Superior temporal gyrus (tissue), 1 donor: ENCODE measurements around the gene MOCS3.
A peak's percentile ranks its signal among the peaks of the same experiment; 100 is the strongest.
"Not testable (repeated sequence)": the region's sequence is repeated elsewhere in the genome, so short reads cannot be mapped to it uniquely, and the experiment has no call there.

Experiments used
- DNase-seq: peaks from one replicate; pipeline ENCODE4 v3.0.0-alpha.2; 2016; ENCODE audit errors: extremely low spot score

MOCS3 gene

GRCh38 chr20:50932016-50932485 is 26.6 kb upstream of the MOCS3 start:
- DNase-seq: peak; percentile 30

- no peak for DNase-seq
Measured at GRCh38 chr20:50932691-50933280, 25.8 kb upstream of the MOCS3 start.

GRCh38 chr20:50933589-50933988 is 25.0 kb upstream of the MOCS3 start:
- no peak for DNase-seq

DNA sequence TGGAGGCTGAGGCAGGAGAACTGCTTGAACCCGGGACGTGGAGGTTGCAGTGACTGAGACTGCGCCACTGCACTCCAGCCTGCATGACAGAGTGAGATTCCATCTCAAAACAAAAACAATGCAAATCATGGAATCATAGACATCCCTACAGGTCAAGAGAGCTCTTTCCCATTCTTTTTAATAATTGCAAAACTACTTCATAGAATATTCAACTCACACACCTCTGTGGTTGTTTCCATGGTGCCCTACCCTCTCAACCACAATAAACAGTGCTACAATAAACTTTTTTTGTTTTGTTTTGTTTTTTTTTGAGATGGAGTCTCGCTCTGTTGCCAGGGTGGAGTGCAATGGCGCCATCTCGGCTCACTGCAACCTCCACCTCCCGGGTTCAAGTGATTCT is 15.5 kb upstream of the MOCS3 start:
- no peak for DNase-seq

DNA sequence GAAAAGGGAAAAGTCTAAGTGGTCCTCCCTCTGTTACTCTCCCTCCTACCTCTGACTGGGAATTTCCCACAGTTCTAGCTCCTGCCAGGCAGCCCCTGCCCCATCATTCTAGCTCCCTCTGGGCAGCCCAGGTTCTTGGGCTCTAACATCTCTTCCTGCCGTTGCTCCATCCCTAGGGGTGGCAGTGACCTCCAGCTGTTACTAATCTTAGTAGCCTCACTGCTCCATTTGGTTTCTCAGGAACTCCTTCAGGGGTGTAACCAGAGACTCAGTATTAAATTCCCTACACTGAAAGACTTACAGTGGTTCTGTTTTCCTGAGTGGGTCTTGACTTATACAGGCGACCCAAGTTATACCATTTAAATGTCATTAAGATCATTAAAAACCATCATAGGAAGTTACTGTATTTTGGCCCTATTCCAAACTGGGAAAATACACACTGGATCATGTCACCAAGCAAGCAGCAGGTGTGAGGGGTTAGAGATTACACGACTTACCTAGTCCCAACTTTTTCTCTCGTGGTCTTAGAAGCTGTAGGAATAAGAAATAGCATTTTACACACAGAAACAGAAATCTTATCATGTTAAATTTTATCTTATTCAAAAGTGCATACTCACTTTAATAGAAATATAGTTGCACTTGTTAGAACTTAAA is 10.4 kb upstream of the MOCS3 start:
- no peak for DNase-seq

DNA sequence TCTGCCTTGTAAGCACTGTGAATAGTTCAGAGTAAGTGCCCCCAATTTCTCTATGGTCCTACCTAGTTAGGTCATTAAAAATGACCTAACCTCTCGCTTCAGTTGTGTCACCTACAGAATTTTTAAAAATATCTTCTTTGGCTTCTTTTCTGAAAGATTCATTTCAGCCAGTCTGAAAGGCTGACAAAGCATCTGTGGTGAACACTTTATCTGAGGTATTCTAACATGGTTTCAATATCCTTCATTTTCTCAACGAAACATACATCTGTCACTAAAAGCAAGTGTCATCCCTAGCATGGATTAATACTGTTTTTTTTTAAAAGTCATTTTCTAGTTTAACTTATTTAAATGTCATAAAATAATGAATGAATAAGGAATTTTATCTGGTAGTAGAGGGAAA is 5.4 kb upstream of the MOCS3 start:
- no peak for DNase-seq

GRCh38 chr20:50953821-50954220 is 4.8 kb upstream of the MOCS3 start:
- DNase-seq: no peak

DNA sequence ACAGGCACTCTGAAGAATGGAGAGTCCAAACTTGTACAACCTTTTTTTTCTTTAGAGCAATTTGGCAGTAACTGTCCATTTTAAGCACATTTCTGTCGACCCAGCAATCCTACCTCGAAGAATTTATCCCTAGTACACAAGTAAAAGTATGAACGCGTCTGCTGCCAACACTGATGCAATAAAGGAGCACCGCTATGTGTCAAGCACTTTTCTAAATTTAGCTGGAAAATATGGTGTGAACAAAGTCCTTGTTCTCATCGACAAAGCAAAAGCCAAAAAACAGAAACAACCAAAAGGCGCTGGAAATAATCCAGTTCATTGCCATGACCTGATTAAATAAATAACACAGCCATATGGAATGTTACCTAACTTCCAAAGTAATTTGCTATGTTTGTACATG is 1.3 kb upstream of the MOCS3 start:
- no peak for DNase-seq

DNA sequence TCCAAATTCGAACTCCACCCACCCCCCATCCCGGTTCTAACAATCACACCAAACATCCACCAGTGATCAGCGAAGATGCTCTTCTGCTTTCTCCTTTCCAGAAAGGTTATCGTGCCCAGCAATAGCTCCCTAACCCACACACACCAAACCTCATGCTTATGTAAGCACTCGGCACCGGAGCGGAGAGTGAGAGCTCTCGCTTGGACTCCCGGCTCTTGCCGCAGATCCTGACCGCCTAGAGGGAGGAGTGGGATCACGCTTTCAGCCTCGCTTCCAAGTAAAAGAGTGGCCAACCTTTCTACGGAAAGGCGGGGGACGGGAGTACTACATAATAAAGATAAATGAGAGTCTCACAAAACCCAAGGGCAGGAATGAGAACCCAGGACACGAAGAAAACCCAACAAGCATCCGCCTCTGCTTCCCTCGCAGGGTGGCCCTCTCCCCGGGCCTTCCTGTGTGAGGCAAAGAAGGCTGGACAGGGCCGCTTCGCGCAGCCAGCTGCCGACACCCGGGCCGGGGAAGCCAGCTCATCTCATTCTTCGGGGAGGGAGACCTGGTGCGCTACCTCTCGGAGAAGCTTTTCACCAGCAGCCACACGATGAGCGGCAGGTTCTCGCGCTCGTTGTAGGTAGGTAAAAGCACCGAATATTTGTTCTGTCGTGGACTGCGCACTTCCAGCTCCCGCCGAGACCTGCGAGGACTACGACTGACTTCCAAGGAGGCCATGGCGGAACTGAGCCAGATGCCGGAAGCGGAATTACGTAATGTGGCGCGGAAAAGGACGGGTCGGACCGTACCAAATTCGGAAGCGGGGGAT is 612 bp upstream of the MOCS3 start, which contains the start of gene DPM1:
DPM1 (minus strand) TSS at position 735 of the 817 bp plus-strand sequence; CDS start at position 726, 9 bp downstream.
- no peak for DNase-seq

- no peak for DNase-seq
Measured at GRCh38 chr20:50959543-50960126, 1.0 kb downstream of the MOCS3 start.

DNA sequence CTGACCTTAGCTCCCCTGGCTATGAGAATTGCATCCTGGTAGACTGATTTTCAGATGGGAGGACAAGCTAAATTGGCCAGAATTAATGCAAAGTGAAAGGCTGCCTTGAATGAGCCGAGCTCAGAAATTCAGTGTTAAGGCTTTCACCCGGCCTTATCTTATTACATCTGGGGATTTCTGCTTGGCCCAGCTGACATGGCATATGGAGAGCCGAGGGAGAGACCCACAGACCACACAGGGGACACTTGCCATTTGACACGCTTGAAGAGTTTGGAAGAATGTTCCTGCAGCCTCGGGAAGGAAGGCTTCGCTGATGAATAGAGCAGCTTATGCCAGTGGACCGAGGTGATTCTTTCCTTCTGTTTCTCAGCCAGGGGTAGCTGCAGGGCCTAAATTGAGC is 9.0 kb downstream of the MOCS3 start:
- DNase-seq: no peak

DNA sequence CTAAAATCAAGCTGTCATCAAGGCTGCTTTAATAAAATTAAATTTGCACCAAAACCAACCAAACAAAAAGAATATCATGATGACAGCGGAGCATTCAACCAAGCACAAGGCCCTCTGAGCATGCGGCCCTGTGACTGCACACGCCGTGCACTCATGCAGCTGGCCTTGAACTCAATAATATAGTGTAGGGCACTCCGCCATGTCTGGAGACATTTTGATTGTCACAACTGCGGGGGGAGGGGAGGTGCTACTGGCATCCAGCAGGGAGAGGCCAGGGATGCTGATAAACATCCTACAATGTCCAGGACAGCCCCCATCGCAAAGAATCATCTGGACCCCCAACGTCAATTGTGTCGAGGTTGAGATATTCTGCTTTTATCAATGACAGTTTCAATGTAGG is 9.7 kb downstream of the MOCS3 start:
- DNase-seq: no peak

- no peak for DNase-seq
Measured at GRCh38 chr20:50969435-50969834, 10.8 kb downstream of the MOCS3 start.

DNA sequence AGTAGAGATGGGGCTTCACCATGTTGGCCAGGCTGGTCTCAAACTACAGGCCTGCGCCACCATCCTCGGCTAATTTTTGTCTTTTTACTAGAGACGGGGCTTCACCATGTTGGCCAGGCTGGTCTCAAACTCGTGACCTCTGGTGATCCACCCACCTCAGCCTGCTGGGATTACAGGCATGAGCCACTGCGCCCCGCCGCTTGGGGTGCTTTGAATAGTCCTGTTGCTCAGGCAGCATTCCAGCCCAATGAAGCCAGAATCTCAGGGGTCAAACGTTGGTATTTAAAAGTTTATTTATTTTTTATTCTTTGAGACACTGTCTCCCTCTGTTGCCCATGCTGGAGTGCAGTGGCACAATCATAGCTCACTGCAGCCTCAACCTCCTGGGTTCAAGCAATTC is 11.3 kb downstream of the MOCS3 start:
- no peak for DNase-seq

DNA sequence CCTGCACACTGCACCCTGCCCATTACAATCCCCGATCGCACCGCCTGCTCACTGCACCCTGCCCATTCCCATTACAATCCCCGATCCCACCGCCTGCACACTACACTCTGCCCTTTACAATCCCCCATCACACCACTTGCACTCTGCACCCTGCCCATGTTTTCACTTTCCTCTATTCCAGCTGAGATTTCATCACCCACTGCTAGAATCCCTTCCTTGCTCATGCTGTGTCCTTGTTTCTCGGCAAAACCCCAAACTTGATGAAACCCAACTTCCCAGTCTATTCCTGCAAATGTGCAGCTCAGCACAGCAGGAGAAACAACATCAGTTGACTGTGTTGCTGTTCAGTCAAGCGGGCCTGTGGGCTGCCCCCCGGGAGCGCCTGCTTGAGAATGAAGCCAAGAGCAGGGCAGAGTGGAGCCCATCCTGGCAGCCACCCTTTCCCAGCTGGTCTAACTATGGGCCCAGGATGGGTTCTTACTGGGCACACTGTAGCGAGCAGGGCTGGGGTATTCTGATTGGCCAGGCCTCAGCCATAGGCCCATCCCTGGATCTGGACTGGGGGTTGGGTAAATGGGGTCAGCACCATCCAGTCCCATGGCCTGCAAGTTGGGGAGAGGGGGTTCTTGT is 17.2 kb downstream of the MOCS3 start:
- no peak for DNase-seq

DNA sequence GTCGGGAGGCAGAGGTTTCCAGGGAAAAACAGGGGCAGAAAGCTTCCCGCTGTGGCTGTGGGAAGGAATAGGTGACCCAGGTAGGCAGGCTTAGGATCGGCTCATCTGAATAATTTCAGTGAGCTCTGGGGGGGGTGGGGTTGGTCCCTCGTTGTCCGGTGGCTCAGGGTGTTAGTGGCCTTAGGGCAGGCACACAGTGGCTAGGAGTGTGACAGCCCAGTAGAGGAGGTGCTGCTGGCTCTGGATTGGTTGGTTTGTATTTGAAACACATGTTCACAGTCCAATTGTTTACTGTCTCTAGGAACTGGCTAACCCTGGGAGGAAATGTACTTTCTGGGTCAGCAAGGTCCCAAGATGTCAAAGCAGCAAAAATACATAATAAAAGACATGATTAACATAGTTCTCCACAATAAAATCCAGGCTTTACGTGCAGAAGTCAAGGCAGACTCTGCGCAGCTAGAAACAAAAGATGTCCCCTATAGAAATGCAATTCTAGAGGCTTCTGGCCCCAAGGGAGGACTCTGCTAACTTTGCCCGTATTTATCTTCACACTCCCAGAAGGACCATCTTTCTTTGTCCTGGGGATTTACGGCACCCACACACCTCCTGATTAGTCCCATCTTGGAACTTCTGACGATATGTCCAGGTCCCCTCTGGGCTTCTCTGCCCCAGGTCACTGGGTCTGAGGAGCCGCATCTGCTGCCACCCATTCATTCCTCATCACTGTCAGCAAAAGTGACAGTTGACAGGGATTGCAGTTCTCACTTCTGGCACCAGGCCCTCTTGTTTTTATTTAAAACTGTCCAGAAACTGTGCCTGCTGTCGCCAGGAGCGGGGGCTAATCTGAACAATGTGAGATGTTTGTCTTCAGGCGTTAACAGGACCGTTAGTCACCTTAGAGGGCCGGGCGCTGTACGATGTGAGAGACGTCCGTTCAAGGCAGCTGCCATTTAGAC is 18.7 kb downstream of the MOCS3 start:
- DNase-seq: no peak

DNA sequence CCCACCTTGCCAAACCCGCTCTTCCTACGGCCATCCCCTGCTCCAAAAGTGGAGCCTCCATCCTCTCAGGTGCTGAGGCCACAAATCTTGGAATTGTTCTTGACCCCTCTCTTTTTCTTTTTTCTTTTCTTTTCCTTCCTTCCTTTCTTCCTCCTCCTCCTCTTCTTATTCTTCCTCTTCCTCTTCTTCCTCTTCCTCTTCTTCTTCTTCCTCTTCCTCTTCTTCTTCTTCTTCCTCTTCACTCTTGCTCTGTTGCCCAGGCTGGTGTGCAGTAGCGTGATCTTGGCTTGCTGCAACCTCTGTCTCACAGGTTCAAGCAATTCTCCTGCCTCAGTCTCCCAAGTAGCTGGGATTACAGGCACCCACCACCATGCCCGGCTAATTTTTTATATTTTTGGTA is 19.9 kb downstream of the MOCS3 start:
- not testable (repeated sequence) for DNase-seq

- DNase-seq: no peak
Measured at GRCh38 chr20:50980071-50980681, 21.6 kb downstream of the MOCS3 start.

GRCh38 chr20:50980851-50981713 is 22.5 kb downstream of the MOCS3 start:
- DNase-seq: peak; percentile 83
